GM18951 (cell line): ENCODE data around the gene MON1B.

Experiments used
- POLR2A ChIP-seq: IDR thresholded peaks from 4 replicates; pipeline ENCODE4 v1.6.1; 2011; ENCODE audit warnings: mild to moderate bottlenecking; ENCODE audit not compliant: insufficient read length, insufficient read depth; ENCODE audit errors: extremely low read depth
- in situ Hi-C: fragments of 300-500 bp; cut with MboI; formaldehyde crosslinking; loops from one replicate; pipeline ENCODE4 v1.12.0; 2022; ENCODE audit warnings: low sequenced_read_pairs, mixed read lengths, inconsistent platforms; ENCODE audit not compliant: unreplicated experiment

The MON1B gene

GRCh38 chr16:77211880-77212740, 21.1 kb downstream of the MON1B start:
- in situ Hi-C loops = no loop called here
- peak; percentile 33 for TF ChIP-seq POLR2A

- peak; percentile 20 for TF ChIP-seq POLR2A
Observed at GRCh38 chr16:77212741-77213541, 22.0 kb downstream of the MON1B start.

GRCh38 chr16:77213542-77214106, 22.6 kb downstream of the MON1B start:
- TF ChIP-seq POLR2A = no peak
- in situ Hi-C loops = no loop called here

More at GRCh38 chr16:77212741-77213541, 22.0 kb downstream of the MON1B start:
- in situ Hi-C loops = no loop called here

GRCh38 chr16:77214411-77215138, 23.6 kb downstream of the MON1B start:
- in situ Hi-C loops = no loop called here
- TF ChIP-seq POLR2A = no peak

GRCh38 chr16:77219437-77219836, 28.4 kb downstream of the MON1B start:
- in situ Hi-C loops = no loop called here
- no peak for TF ChIP-seq POLR2A

GRCh38 chr16:77220427-77220826, 29.4 kb downstream of the MON1B start:
- in situ Hi-C loops = no loop called here
- no peak for TF ChIP-seq POLR2A

- in situ Hi-C loops = no loop called here
- TF ChIP-seq POLR2A = no peak
Observed at GRCh38 chr16:77221482-77221881, 30.5 kb downstream of the MON1B start.

GRCh38 chr16:77223184-77223583, 32.2 kb downstream of the MON1B start:
- no peak for TF ChIP-seq POLR2A
- in situ Hi-C loops = no loop called here

- in situ Hi-C loops = no loop called here
- TF ChIP-seq POLR2A = no peak
Observed at GRCh38 chr16:77225182-77225581, 34.2 kb downstream of the MON1B start.

GRCh38 chr16:77227745-77228144, 36.8 kb downstream of the MON1B start:
- in situ Hi-C loops = no loop called here
- TF ChIP-seq POLR2A = no peak

- in situ Hi-C loops = no loop called here
- no peak for TF ChIP-seq POLR2A
Observed at GRCh38 chr16:77231047-77231446, 40.1 kb downstream of the MON1B start.

GRCh38 chr16:77233799-77234519, 43.0 kb downstream of the MON1B start:
- in situ Hi-C loops = no loop called here
- TF ChIP-seq POLR2A = no peak
